ENCODE data around the gene PFKP.

Gene PFKP

DNA sequence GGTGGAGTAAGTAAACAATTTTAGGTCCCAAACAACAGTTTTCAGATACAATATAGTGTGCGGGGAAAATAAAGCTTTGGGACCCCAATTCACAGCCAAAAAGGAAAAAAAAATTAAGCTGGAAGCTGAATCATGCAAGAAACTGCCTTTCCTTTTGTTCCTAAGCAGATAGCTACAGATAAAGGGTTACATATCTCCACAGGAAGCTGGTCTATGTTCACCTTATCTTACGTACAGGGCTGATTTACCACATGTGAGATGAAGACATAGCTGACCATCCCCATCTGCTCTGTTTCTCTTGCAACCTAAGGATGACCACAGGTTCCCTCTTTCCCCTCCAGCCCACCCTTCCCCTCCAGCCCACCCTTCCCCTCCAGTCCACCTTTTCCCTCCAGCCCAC, 14.2 kb upstream of the PFKP start:
- Histone ChIP-seq H3K4me1 (ENCODE audit: control insufficient read depth, low read length) (no peaks in the 10 kb centered on the region), H3K36me3 (ENCODE audit: control insufficient read depth, low read length) (no peaks in the 10 kb centered on the region), H3K79me2 (ENCODE audit: control insufficient read depth, low read length) (no peaks in the 10 kb centered on the region), H3K27me3 (ENCODE audit: control insufficient read depth, low read length) (peaks cover 26% of the 10 kb centered on the region), H4K20me1 (ENCODE audit: control insufficient read depth, insufficient read depth, low read depth, low read length) (no peaks in the 10 kb centered on the region), H3K27ac (ENCODE audit: low read depth, low read length) (no peak overlapping the region), H3K9me3 (ENCODE audit: control insufficient read depth, insufficient read depth, low read length) (no peaks in the 10 kb centered on the region), H3K9me2 (replicated peaks; ENCODE audit: control insufficient read depth, low read length) (no peaks in the 10 kb centered on the region), H3K4me3 (ENCODE audit: low read length) (no peak overlapping the region), H3F3A (ENCODE audit: control insufficient read depth, insufficient read depth) (no peaks in the 10 kb centered on the region), H3K4me2 (ENCODE audit: low read length) (no peak overlapping the region)
- TF ChIP-seq, protein P1, sequence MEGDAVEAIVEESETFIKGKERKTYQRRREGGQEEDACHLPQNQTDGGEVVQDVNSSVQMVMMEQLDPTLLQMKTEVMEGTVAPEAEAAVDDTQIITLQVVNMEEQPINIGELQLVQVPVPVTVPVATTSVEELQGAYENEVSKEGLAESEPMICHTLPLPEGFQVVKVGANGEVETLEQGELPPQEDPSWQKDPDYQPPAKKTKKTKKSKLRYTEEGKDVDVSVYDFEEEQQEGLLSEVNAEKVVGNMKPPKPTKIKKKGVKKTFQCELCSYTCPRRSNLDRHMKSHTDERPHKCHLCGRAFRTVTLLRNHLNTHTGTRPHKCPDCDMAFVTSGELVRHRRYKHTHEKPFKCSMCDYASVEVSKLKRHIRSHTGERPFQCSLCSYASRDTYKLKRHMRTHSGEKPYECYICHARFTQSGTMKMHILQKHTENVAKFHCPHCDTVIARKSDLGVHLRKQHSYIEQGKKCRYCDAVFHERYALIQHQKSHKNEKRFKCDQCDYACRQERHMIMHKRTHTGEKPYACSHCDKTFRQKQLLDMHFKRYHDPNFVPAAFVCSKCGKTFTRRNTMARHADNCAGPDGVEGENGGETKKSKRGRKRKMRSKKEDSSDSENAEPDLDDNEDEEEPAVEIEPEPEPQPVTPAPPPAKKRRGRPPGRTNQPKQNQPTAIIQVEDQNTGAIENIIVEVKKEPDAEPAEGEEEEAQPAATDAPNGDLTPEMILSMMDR (IDR thresholded peaks at IDR 0.05; ENCODE audit: low read depth, low read length, poor library complexity, severe bottlenecking), result no peak

DNA sequence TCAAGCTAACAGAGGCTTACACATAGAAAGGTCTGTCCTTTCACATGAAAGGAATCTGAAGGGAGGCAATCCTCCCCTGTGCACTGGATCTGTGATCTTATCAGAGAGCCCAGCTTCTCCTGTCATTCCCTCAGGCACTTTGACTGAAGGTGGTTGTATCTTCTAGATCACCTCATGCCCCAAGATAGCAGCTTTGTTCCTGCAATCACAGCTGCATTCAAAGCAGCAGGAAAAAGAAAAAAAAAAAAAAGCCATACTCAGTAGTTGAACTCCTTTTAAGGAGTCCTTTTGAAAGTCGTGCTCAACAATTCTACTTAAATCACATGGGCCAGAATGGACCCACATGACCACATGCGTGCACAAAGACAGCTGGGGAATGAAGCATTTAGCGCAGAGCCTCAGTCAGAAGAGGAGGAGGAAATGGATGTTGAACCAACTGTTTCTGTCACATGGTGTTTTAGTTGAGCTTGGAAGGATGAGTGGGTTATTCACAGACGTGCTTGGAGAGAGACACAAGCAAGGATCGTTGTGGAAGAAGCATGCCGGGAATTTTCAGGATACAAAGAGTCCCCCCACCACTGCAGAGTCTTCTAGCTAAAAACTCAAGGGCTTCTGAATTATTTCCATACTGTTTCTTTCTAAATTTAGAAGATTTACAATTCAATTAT, 13.0 kb upstream of the PFKP start:
- H3K79me2 ChIP-seq (ENCODE audit: control insufficient read depth, low read length), result no peaks in the 10 kb centered on the region
- no peak overlapping the region for H3K4me3 ChIP-seq (ENCODE audit: low read length)
- H3K36me3 ChIP-seq (ENCODE audit: control insufficient read depth, low read length), result no peaks in the 10 kb centered on the region
- H3K4me2 ChIP-seq (ENCODE audit: low read length), result no peak overlapping the region
- no peaks in the 10 kb centered on the region for H3F3A ChIP-seq (ENCODE audit: control insufficient read depth, insufficient read depth)
- no peaks in the 10 kb centered on the region for H3K9me3 ChIP-seq (ENCODE audit: control insufficient read depth, insufficient read depth, low read length)
- TF ChIP-seq, protein P1 (IDR thresholded peaks at IDR 0.05; ENCODE audit: low read depth, low read length, poor library complexity, severe bottlenecking), result no peak
- TF ChIP-seq EZH2phosphoT487 (IDR thresholded peaks at IDR 0.05; ENCODE audit: borderline replicate concordance, low read length), result no peak
- no peaks in the 10 kb centered on the region for H4K20me1 ChIP-seq (ENCODE audit: control insufficient read depth, insufficient read depth, low read depth, low read length)
- H3K4me1 ChIP-seq (ENCODE audit: control insufficient read depth, low read length), result no peaks in the 10 kb centered on the region
- no peak overlapping the region for H3K27ac ChIP-seq (ENCODE audit: low read depth, low read length)
- H3K27me3 ChIP-seq (ENCODE audit: control insufficient read depth, low read length), result peaks cover 25% of the 10 kb centered on the region
- no peaks in the 10 kb centered on the region for H3K9me2 ChIP-seq (replicated peaks; ENCODE audit: control insufficient read depth, low read length)

DNA sequence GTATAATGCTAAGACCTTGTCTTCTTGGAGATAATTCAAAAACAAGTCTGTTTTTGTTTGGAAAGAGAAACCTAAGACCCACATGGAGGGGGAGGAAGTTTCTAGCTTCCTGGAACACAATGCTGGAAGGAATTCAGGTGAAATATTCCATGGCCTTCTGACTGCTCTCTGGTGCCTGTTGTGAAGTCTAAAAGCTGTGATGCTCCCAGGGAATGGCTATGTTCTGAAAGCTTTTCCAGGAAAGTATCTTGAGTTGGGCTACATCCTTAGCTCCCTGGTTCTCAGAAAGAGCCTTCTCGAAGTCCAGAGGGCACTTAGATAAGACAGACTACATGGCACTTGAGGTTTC, 12.5 kb upstream of the PFKP start:
- Histone ChIP-seq H3K36me3 (ENCODE audit: control insufficient read depth, low read length) (no peaks in the 10 kb centered on the region), H3K4me2 (ENCODE audit: low read length) (no peak overlapping the region), H3K27ac (ENCODE audit: low read depth, low read length) (no peak overlapping the region), H3K79me2 (ENCODE audit: control insufficient read depth, low read length) (no peaks in the 10 kb centered on the region), H4K20me1 (ENCODE audit: control insufficient read depth, insufficient read depth, low read depth, low read length) (no peaks in the 10 kb centered on the region), H3K9me2 (replicated peaks; ENCODE audit: control insufficient read depth, low read length) (no peaks in the 10 kb centered on the region), H3K9me3 (ENCODE audit: control insufficient read depth, insufficient read depth, low read length) (no peaks in the 10 kb centered on the region), H3K27me3 (ENCODE audit: control insufficient read depth, low read length) (peaks cover 29% of the 10 kb centered on the region), H3K4me1 (ENCODE audit: control insufficient read depth, low read length) (no peaks in the 10 kb centered on the region), H3K4me3 (ENCODE audit: low read length) (no peak overlapping the region), H3F3A (ENCODE audit: control insufficient read depth, insufficient read depth) (no peaks in the 10 kb centered on the region)
- TF ChIP-seq, protein P1 (IDR thresholded peaks at IDR 0.05; ENCODE audit: low read depth, low read length, poor library complexity, severe bottlenecking), result no peak
- no peak for TF ChIP-seq EZH2phosphoT487 (IDR thresholded peaks at IDR 0.05; ENCODE audit: borderline replicate concordance, low read length)

Data from DOHH2 (cell line).